GM12878 (cell line): ENCODE data around the gene SRSF10. TPM values are rescaled to one million over a fixed set of nuclear protein-coding genes. Genes with fewer than 3 reads are reported as not detected.

ENCODE experiments used
- CUX1 ChIP-seq: IDR thresholded peaks from 2 replicates; pipeline ENCODE4 v1.6.1; 2012; ENCODE audit warnings: improper control_type of control experiment, low read depth, low read length; ENCODE audit not compliant: insufficient replicate concordance
- NFYB ChIP-seq: IDR thresholded peaks from 2 replicates; pipeline ENCODE4 v1.6.1; 2011; ENCODE audit warnings: low read depth, mild to moderate bottlenecking, low read length, improper control_type of control experiment, moderate library complexity; ENCODE audit not compliant: insufficient read depth
- PML ChIP-seq: IDR thresholded peaks from 2 replicates; pipeline ENCODE4 v1.6.1; 2012; ENCODE audit warnings: low read length, inconsistent platforms
- ZBTB40 ChIP-seq: fragments of 450-650 bp; IDR thresholded peaks from 2 replicates; pipeline ENCODE4 v1.6.1; 2016; ENCODE audit warnings: mild to moderate bottlenecking, moderate library complexity, borderline replicate concordance
- polyA plus RNA-seq, 11 experiments: library from polyadenylated mRNA; depleted of rRNA in 4 of 11; unstranded in 6 of 11; stranded (reverse) in 5 of 11; fragments of >200 nt; fragmentation: Nextera tagmentation in 4 of 11; fragmentation: Illumina TruSeq in 1 of 11; extraction: Ambion mirVana in 4 of 11; extraction: Trizol in 1 of 11; gene quantifications; 1 replicate in 1 of 11; 2 replicates in 10 of 11; pipeline versions ENCODE4 v1.2.1 to v1.2.3, GENCODE V29; 2011 to 2016; ENCODE audit warnings: inconsistent platforms in 2 of 11, missing spikeins in 2 of 11, low read depth in 1 of 11
- total RNA-seq, 4 experiments: library from RNA; depleted of rRNA in 3 of 4; stranded (reverse); fragments of >200 nt in 3 of 4; fragmentation: Illumina TruSeq in 1 of 4; extraction: Trizol in 1 of 4; gene quantifications; 2 replicates each; pipeline versions ENCODE4 v1.2.1 to v1.2.3, GENCODE V29; 2013 to 2021

SRSF10 gene
- total and polyA plus RNA-seq, 10 of the 15 experiments (the other 5 are each of a cell fraction or from before 2014, with no cell fraction given), result 157 to 279 (median 222) TPM

- TF ChIP-seq CUX1 (peak; percentile 84), PML (no peak), NFYB (no peak), ZBTB40 (no peak)
- TF ChIP-seq, all 136 proteins: peak for 21
These were observed 23.3 kb upstream of the SRSF10 start (continued) for GRCh38 chr1:24003331-24003972.
